GM12872 (cell line): ENCODE measurements around the gene TAF8.

Experiments
- CTCF ChIP-seq: IDR thresholded peaks from 3 replicates; pipeline ENCODE4 v1.5.1; 2011; ENCODE audit warnings: low read depth, mild to moderate bottlenecking, low read length, moderate library complexity; ENCODE audit not compliant: insufficient read depth

Gene TAF8

DNA sequence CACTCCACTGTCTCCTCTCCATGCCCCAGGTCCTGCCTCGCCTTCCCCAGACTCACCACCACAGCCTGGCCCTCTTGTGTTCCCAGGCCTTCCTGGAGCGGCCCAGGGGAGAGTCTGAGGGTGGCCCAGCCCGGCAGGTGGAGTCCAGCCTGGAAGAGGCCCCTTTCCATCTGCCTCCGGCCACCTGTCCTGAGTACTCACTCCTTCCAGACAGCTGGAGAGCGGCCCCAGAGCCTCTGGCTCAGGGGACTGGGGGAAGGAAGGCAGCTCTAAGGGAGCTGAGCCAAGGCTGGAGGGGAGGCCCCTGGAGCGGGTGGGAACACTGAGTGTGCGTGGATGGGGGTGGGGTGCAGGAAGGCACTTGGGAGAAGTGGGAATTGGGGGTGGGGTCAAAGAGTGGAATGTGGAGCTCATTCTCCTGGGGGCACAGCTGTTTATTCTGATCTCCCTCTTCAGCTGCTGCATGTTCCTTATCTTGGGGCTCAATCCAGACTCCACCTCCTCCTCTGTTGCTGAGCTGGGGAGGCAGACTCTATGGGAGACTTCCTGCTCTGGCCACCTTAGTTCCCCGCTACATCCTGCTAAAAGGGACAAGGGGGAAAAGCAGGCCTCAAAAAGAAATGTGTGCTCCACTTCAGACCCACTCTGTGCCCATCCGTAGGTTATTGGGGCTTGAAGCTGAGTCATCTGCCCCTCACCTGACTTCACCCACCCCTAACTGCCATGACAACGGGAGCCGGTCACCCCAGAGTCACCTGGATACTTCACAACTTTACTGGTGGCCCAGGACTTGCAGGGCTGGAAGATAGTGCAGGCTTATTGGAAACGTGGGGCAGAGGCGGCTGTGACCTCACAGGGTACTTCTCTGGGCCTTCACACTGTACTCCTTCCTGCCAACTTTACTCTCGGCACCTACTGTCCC, 19.5 kb upstream of the TAF8 start:
- TF ChIP-seq CTCF: no peak

DNA sequence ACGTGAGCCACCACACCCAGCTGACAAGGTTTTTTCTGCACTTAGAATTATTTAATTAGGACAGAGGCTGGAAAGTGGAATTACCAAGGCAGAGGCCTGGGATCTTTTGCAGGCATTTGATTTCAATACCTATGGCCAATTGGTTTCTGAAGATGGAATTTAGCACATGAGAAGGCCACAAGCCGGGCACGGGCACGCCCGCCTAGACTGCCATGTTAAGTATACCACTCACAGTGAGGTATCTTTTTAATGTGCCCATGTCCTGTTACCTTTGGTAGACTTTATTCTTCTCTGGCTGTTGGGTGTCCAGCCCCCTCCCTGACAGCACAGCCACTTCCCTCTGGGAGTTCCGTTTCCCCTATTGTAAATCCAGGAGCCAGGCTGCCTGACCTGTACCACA, 18.0 kb upstream of the TAF8 start:
- TF ChIP-seq CTCF: no peak

DNA sequence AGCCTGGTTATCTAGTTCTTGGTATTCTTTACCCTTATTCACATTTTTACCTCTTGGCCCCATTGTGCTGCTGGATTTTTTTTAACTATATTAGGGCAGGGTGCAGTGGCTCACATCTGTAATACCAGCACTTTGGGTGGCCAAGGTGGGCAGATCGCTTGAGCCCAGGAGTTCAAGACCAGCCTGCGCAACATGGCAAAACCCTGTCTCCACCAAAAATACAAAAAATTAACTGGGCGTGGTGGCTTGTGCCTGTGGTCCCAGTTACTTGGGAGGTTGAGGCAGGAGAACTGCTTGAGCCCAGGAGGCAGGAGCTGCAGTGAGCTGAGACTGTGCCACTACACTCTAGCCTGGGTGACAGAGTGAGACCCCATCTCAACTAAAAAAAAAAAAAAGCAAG, 12.2 kb upstream of the TAF8 start:
- TF ChIP-seq CTCF: no peak

DNA sequence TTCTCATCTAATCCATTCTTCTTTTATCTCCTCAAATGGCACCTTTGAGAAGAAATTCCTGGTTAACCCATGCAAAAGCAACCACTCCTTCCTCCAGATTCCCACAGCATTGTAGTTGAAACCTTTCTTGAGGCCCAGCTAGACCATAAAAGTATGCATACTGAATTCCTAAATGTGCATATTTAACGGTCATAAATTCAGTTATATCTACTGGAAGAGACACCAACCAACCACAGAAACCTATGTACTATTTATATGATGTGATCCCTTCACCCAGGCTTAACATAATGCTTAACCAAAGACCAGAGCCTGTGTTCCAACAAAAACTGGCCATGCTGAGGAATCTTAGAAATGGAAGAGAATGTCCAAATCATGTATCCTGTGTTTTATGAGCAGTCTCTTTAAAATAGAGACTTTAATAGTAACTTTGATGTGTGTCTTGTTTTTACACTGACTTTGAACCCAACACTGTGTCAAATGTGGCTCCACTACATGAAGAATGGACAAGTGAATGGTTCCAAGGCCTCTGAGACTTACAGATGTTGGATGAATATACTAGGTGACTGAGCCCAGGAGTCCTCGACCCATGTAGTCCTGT, 11.4 kb upstream of the TAF8 start:
- no peak for TF ChIP-seq CTCF

DNA sequence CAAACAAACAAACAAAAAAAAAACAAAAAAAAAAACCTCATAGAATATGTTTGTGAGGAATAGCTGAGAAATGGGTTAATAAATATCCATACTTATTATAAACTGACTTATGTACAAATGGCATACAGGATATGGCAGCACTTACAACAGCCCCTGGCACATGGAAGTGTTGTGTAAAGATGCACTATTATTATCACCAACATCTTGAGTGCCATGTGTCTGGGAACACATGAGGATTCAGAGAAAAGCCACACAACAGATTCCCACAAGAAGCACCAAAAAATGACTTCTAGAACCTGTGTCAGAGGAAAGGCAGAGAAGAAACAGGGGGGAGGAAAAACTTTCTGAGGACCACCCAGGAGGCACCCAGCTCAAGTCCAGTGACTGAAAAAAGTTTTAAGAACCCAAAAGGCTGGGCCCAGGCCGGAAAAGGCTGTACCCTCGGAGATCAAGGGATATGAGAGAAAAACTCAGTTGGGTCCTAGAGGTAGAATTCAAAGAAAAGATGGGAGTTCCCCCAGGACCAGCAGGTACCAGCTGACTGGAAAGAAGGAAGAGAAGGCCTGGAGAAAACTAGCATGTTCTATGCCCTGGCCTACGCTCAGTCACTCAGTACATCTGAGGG, 9.4 kb upstream of the TAF8 start:
- TF ChIP-seq CTCF: no peak

GRCh38 chr6:42041481-42042053, 8.8 kb upstream of the TAF8 start:
- TF ChIP-seq CTCF: no peak

DNA sequence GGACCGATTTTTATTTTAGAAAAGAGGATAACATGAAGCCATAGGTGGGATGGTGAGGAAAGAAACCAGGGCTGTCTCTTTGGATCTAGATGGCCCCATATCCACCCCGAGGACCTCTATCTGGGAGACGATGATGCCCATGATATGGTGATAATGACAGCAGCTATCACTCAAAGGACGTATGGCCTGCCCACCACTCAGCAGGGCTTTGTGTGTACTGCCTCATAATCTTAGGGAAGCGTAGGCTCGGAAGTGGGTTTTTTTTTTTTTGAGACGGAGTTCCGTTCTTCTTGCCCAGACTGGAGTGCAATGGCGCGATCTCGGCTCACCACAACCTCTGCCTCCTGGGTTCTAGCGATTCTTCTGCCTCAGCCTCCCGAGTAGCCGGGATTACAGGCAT, 8.2 kb upstream of the TAF8 start:
- no peak for TF ChIP-seq CTCF
